ENCODE measurements around the gene XXYLT1. TPM values are rescaled to one million over a fixed set of nuclear protein-coding genes. Genes with fewer than 3 reads are reported as not detected.

Gene XXYLT1
- total and polyA plus RNA-seq, 9 of the 15 experiments (the other 6 are each of a cell fraction or from before 2014, with no cell fraction given), result 1.9 to 18.9 (median 15.0) TPM

DNA sequence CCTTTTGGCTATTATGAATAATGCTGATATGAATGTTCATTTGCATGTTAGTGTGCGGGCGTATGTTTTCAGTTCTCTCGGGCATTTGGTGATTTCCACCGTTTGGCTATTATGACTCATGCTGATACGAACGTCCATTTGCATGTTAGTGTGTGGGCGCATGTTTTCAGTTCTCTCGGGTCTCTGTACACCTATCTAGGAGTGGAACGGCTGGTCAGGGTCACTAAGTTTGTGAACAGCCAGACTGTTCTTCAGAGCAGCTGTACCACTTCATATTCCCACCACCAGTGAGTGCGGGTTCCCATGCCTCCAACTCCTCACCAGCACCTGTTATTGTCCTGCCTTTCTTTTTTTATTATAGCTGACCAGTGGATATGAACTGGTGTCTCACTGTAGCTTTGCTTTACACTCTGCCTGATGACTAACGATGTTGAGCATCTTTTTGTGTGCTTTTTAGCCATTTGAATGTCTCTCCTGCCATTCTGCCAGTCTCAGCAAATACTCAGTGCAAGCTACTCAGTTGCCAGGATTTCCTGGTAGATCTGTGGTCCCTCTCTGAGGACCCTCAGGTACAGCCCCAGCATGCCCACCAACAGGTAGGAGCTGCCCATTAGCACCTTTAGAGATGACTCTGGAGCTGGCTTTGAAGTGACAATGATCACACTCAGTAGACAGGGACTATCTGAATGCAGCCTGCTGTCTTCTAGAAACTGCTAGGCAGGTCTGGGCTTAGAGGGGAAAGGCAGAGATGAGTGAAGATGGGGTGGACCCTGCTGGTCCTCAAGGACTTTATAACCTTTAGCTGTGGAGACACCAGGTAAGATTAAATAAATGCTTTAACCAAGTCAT lies 141.1 kb downstream of the XXYLT1 start (continued):
- TF ChIP-seq, protein P1, sequence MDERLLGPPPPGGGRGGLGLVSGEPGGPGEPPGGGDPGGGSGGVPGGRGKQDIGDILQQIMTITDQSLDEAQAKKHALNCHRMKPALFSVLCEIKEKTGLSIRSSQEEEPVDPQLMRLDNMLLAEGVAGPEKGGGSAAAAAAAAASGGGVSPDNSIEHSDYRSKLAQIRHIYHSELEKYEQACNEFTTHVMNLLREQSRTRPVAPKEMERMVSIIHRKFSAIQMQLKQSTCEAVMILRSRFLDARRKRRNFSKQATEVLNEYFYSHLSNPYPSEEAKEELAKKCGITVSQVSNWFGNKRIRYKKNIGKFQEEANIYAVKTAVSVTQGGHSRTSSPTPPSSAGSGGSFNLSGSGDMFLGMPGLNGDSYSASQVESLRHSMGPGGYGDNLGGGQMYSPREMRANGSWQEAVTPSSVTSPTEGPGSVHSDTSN (CRISPR knock-in tag; IDR thresholded peaks at IDR 0.05; ENCODE audit: low read depth), result no peak
- TF ChIP-seq, protein P1 (tag; conservative IDR thresholded peaks at IDR 0.05; ENCODE audit: low read depth), result no peak

DNA sequence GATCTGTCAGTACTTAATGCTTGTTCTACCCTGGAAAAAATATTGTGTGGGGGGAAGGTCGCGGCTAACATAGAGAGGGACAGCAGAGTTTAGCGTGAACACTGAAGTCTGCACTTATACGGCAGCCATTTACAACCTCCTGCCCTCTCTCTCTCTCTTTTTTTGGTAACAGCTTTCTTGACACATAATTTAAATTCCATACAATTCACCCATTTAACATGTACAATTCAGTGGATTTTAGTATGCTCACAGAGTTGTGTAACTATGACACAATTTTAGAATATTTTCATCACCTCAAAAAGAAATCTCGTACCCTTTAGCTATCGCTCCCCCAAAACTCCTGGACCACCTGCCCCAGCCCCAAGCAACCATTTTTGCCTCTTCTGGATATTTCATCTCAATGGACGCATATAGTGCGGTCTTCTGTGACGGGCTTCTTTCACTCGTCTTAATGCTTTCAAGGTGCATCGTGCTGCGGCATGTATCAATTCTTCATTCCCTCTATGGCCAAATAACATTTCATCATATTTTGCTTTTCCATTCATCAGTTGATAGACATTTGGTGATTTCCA lies 141.8 kb downstream of the XXYLT1 start:
- ChIA-PET POLR2A (interaction anchor here (0.9 kb wide), 1 partner anchor 13 kb away, joined by 3 read pairs; no protein-coding TSS in a partner anchor), CTCF (ENCODE audit: low intra/inter-chr PET ratio) (interaction anchor here (0.7 kb wide), 1 partner anchor 391 kb away, joined by 3 read pairs; no protein-coding TSS in a partner anchor)
- Histone ChIP-seq H3K9me3 (replicated peaks; ENCODE audit: control insufficient read depth, insufficient read depth, low read depth, low read length) (no peaks in the 10 kb centered on the region), H3K4me2 (ENCODE audit: insufficient read depth, low read length) (no peak overlapping the region), H3K9me1 (ENCODE audit: control insufficient read depth, insufficient read depth, low read length) (no peaks in the 10 kb centered on the region), H3K36me3 (ENCODE audit: control insufficient read depth, insufficient read depth, low read length) (no peaks in the 10 kb centered on the region), H3K9ac (ENCODE audit: insufficient read depth in 1 of 2, low read depth in 2 of 2, low read length in 2 of 2) (no peak overlapping the region), H4K20me1 (replicated peaks; ENCODE audit: control insufficient read depth, insufficient read depth, low read length) (no peaks in the 10 kb centered on the region), H3K4me3 (no peak overlapping the region), H3K27ac (ENCODE audit: extremely low read depth, low read depth, low read length) (no peak overlapping the region), H3K27me3 (ENCODE audit: control insufficient read depth in 2 of 2, insufficient read depth in 2 of 2, low read length in 2 of 2) (no peaks in the 10 kb centered on the region), H2AFZ (ENCODE audit: low read depth, low read length) (no peak overlapping the region), H3K79me2 (ENCODE audit: control insufficient read depth, insufficient read depth, low read length) (no peaks in the 10 kb centered on the region), H3K4me1 (replicated peaks in 1 of 2; ENCODE audit: control insufficient read depth in 2 of 2, insufficient read depth in 2 of 2, low read length in 2 of 2) (peaks cover 6 to 7% of the 10 kb centered on the region in 2 experiments; a peak in 3 of 5 replicates)
- no TSS peak for BruUV-seq (replicated peaks)
- FAIRE-seq (no peak), ATAC-seq (no peak), DNase-seq (ENCODE audit: extremely low read depth in 1 of 4, low spot score in 3 of 4) (no peak)
- intact Hi-C loops (cut with micrococcal nuclease) (no loop called here), in situ Hi-C loops (cut with MboI) (no loop called here)
- WGBS (ENCODE audit: insufficient coverage, low coverage, missing lambda C conversion rate), result 95% methylated on average over 12 of the region's 12 CpGs
- TF ChIP-seq MYC (IDR thresholded peaks at IDR 0.05; ENCODE audit: low read depth, low read length) (no peak), MYC (CRISPR knock-in tag; IDR thresholded peaks at IDR 0.05; ENCODE audit: borderline replicate concordance, low read depth) (no peak), CEBPB (tag; IDR thresholded peaks at IDR 0.05) (no peak), CEBPG (CRISPR knock-in tag; IDR thresholded peaks at IDR 0.05) (no peak), CEBPG (tag; conservative IDR thresholded peaks at IDR 0.05 in 1 of 2, IDR thresholded peaks at IDR 0.05 in 1 of 2) (0 out of 4 replicates have a peak, but pooled peaks of 1 of the 2 experiments have one; percentile 11)

Data from K562 (cell line).